ENCODE measurements around the gene TSC1.

The TSC1 gene

DNA sequence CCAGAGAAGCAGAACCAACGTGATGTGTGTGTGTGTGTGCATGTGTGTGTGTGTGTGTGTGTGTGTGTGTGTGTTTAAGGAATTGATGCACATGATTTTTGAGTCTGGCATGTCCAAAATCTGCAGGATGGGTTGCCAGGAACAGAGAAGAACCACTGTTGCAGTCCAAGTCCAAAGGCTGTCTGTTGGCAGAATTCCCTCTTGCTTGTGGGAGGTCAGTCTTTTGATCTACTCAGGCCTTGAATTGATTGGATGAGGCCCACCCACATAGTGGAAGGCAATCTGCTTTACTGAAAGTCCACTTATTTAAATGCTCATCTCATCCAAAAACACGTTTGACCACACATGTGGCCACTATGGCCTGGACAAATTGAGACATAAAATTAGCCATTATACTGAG lies 11.4 kb upstream of the TSC1 start (continued):
- TF ChIP-seq, protein P1, sequence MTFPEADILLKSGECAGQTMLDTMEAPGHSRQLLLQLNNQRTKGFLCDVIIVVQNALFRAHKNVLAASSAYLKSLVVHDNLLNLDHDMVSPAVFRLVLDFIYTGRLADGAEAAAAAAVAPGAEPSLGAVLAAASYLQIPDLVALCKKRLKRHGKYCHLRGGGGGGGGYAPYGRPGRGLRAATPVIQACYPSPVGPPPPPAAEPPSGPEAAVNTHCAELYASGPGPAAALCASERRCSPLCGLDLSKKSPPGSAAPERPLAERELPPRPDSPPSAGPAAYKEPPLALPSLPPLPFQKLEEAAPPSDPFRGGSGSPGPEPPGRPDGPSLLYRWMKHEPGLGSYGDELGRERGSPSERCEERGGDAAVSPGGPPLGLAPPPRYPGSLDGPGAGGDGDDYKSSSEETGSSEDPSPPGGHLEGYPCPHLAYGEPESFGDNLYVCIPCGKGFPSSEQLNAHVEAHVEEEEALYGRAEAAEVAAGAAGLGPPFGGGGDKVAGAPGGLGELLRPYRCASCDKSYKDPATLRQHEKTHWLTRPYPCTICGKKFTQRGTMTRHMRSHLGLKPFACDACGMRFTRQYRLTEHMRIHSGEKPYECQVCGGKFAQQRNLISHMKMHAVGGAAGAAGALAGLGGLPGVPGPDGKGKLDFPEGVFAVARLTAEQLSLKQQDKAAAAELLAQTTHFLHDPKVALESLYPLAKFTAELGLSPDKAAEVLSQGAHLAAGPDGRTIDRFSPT (tag by site-specific recombination; IDR thresholded peaks at IDR 0.05): no peak
- TF ChIP-seq ZNF513 (tag by site-specific recombination; IDR thresholded peaks at IDR 0.05) (no peak), ZNF785 (tag by site-specific recombination; IDR thresholded peaks at IDR 0.05) (no peak), ZSCAN30 (tag by site-specific recombination; IDR thresholded peaks at IDR 0.05) (no peak)

DNA sequence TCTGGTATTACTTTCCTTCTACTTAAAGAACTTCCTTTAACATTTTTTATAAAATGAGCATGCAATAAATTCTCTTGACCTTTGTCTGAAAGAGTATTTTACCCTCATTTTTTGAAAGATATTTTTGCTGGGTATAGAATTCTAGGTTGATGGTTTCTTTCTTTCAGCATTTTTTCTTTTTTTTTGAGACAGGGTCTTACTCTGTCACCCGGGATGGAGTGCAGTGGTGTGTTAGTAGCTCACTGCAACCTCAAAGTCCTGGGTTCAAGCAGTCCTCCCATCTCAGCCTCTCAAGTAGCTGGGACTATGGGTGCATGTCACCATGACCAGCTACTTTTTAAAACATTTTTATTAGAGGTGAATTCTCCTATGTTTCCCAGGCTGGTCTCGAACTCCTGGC lies 10.7 kb upstream of the TSC1 start:
- H3K4me1 ChIP-seq (ENCODE audit: control insufficient read depth, insufficient read depth, low read length): no peaks in the 10 kb centered on the region
- ChIA-PET CTCF (interaction anchor here (0.8 to 1.5 kb wide), 3 partner anchors 23 to 53 kb away, joined by 3 to 7 read pairs (median 3); no protein-coding TSS in a partner anchor), POLR2A (no interaction called here)
- no peaks in the 10 kb centered on the region for H3K9me3 ChIP-seq (ENCODE audit: control insufficient read depth, insufficient read depth, low read depth, low read length)
- H3K4me3 ChIP-seq (ENCODE audit: low read depth, low read length): no peak overlapping the region
- no peak for TF ChIP-seq ZNF704 (tag by site-specific recombination; IDR thresholded peaks at IDR 0.05)
- peak; percentile 49 for TF ChIP-seq SETDB1 (IDR thresholded peaks at IDR 0.05; ENCODE audit: insufficient read length, low read length)
- no peaks in the 10 kb centered on the region for H3K36me3 ChIP-seq (ENCODE audit: control insufficient read depth in 2 of 2, insufficient read depth in 1 of 2, low read length in 2 of 2)
- no peak overlapping the region for H3K27ac ChIP-seq (ENCODE audit: extremely low read depth, low read depth, low read length)

DNA sequence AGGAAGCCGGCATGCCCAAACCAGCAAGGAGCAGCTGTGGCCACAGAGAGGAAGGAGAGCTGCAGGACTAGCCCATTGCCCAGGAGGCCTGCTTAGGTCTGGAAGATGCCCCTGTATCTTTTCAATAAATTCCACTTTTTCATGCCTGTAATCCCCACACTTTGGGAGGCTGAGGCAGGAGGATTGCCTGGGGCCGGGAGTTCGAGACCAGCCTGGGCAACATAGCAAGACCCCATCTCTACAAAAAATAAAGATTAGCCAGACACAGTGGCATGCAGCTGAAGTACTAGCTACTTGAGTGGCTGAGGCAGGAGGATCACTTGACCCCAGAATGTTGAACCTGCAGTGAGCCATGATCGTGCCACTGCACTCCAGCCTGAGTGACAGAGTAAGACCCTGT lies 5.3 kb upstream of the TSC1 start:
- no peaks in the 10 kb centered on the region for H3K36me3 ChIP-seq (ENCODE audit: control insufficient read depth in 2 of 2, insufficient read depth in 1 of 2, low read length in 2 of 2)

GRCh38 chr9:132948482-132949050 lies 4.2 kb upstream of the TSC1 start:
- H3K4me1 ChIP-seq (ENCODE audit: control insufficient read depth, insufficient read depth, low read length): no peaks in the 10 kb centered on the region
- H3K36me3 ChIP-seq (ENCODE audit: control insufficient read depth in 2 of 2, insufficient read depth in 1 of 2, low read length in 2 of 2): no peaks in the 10 kb centered on the region
- H3K27ac ChIP-seq (ENCODE audit: extremely low read depth, low read depth, low read length): no peak overlapping the region
- POLR2A ChIA-PET: no interaction called here
- TF ChIP-seq, protein P2, sequence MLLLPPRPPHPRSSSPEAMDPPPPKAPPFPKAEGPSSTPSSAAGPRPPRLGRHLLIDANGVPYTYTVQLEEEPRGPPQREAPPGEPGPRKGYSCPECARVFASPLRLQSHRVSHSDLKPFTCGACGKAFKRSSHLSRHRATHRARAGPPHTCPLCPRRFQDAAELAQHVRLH (tag by site-specific recombination; IDR thresholded peaks at IDR 0.05): no peak
- no peak for TF ChIP-seq ZFP69B (tag by site-specific recombination; IDR thresholded peaks at IDR 0.05)
- TF ChIP-seq, protein P3, sequence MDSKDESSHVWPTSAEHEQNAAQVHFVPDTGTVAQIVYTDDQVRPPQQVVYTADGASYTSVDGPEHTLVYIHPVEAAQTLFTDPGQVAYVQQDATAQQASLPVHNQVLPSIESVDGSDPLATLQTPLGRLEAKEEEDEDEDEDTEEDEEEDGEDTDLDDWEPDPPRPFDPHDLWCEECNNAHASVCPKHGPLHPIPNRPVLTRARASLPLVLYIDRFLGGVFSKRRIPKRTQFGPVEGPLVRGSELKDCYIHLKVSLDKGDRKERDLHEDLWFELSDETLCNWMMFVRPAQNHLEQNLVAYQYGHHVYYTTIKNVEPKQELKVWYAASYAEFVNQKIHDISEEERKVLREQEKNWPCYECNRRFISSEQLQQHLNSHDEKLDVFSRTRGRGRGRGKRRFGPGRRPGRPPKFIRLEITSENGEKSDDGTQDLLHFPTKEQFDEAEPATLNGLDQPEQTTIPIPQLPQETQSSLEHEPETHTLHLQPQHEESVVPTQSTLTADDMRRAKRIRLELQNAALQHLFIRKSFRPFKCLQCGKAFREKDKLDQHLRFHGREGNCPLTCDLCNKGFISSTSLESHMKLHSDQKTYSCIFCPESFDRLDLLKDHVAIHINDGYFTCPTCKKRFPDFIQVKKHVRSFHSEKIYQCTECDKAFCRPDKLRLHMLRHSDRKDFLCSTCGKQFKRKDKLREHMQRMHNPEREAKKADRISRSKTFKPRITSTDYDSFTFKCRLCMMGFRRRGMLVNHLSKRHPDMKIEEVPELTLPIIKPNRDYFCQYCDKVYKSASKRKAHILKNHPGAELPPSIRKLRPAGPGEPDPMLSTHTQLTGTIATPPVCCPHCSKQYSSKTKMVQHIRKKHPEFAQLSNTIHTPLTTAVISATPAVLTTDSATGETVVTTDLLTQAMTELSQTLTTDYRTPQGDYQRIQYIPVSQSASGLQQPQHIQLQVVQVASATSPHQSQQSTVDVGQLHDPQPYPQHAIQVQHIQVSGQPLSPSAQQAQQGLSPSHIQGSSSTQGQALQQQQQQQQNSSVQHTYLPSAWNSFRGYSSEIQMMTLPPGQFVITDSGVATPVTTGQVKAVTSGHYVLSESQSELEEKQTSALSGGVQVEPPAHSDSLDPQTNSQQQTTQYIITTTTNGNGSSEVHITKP (tag by site-specific recombination; IDR thresholded peaks at IDR 0.05): peak; percentile 33; the same call in 1 of the 2 replicates
- CTCF ChIA-PET: interaction anchor here (0.7 to 1.3 kb wide), 2 partner anchors 47 to 196 kb away, joined by 3 to 5 read pairs; no protein-coding TSS in a partner anchor
- H3K9me3 ChIP-seq (ENCODE audit: control insufficient read depth, insufficient read depth, low read depth, low read length): no peaks in the 10 kb centered on the region
- no peak overlapping the region for H3K4me3 ChIP-seq (ENCODE audit: low read depth, low read length)

More for the DNA sequence above, 5.3 kb upstream of the TSC1 start:
- Histone ChIP-seq H3K9me3 (ENCODE audit: control insufficient read depth, insufficient read depth, low read depth, low read length) (no peaks in the 10 kb centered on the region), H3K4me3 (ENCODE audit: low read depth, low read length) (no peak overlapping the region), H3K4me1 (ENCODE audit: control insufficient read depth, insufficient read depth, low read length) (no peaks in the 10 kb centered on the region), H3K27ac (ENCODE audit: extremely low read depth, low read depth, low read length) (no peak overlapping the region)
- ChIA-PET POLR2A (no interaction called here), CTCF (interaction anchor here (1.1 kb wide), 1 partner anchor 22 kb away, joined by 8 read pairs; no protein-coding TSS in a partner anchor)
- TF ChIP-seq ZNF121 (tag by site-specific recombination; IDR thresholded peaks at IDR 0.05): peak; percentile 87
- TF ChIP-seq ZNF843 (tag by site-specific recombination; IDR thresholded peaks at IDR 0.05): no peak
